HG03354 (cell line): ENCODE data around the gene MLLT1.

Experiments used
- ATAC-seq: cut with Tn5 transposase; IDR thresholded peaks from one replicate; pipeline ENCODE4 v1.9.1; 2021; ENCODE audit warnings: mild to moderate bottlenecking; ENCODE audit not compliant: unreplicated experiment, poor library complexity, severe bottlenecking

MLLT1 gene

DNA sequence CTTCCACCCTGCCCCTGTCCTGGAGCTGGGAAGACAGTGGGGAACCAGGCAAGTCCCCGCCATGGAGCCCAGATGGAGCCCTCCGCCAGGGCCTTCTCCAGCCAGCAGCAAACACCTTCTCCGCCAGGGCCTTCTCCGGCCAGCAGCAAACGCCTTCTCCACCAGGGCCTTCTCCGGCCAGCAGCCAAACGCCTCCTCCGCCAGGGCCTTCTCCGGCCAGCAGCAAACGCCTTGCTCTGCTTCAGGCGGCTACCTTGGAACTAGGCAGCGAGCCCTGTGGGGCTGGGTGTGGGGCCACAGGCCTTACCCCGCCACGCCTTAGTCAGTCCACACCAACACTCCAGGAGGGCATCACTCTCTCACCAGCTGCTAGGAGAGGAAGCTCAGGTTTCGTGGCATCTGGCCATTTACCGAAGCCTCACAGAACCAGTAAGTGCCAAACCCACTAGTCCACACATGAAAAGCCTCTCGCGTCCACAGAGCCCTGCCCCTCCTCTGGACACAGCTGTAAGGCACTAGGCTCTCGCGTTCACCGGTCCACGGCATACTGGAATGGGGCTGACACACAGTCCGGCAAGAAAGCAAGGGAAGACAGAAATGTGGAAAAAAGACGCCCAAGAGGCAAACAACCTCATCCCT, 41.0 kb downstream of the MLLT1 start:
- no peak for ATAC-seq

DNA sequence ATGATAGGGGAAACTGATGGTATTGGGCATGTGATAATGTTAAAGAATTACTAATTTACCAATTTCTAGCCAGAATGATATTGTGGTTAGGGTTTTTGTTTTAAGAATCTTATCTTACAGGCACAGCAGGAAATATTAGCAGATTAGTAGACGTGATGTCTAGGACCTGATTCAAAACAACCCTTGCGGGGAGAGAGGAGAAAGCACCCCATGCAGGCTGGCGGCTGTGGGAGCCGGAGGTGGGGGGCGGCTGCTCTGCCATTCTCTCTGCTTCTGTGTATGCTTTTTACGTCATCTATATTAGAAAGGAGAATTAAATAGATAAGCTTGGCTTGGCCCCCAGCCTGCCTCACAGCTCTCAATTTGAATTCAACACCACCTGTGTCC, 41.5 kb downstream of the MLLT1 start:
- ATAC-seq = no peak

DNA sequence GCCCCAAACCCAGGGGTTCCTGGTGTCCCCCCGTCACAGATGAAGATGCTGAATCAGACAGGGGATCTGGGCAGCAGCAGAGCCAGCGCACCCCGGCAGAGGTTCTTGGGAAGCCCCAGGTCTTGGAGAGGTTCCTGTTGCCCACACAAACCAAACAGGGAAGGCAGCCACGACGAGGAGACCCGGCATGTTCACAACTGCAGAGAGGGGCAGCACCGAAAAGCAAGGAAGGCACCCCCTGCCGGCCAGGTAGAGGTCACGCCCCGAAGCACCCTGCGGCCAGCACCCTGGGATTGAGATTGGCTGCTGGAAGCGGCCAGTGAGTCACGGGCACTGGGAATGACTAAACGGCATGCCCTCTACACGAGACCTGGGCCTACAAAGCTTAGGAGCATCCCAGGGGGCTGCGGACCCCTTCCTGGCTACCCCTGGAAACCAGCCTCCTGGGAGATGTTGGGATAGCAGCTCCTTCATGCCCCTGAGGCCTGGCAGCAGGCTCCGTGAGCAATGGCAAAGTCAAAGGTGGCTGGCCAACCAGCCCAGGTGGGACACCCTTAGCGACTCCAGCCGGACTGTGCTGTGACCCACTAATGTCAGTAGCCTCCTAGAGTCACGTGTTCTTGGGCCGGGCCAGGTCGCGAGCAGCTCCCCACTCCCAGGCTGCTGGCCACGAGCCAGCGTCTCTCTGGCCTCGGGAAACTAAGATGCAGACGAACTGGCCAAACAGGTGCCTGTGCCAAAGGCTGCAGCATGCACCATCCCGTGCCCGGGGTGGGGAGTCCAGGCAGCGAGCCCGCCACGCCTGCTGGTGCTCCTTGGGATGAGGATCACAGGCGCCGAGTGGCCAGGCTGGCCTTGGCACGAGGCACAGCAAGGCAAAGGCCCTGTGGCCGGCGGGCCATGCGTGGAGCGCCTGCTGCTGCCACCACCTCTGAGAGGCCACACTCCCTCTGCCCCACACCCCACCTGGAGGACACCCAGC, 43.2 kb downstream of the MLLT1 start:
- ATAC-seq = no peak

DNA sequence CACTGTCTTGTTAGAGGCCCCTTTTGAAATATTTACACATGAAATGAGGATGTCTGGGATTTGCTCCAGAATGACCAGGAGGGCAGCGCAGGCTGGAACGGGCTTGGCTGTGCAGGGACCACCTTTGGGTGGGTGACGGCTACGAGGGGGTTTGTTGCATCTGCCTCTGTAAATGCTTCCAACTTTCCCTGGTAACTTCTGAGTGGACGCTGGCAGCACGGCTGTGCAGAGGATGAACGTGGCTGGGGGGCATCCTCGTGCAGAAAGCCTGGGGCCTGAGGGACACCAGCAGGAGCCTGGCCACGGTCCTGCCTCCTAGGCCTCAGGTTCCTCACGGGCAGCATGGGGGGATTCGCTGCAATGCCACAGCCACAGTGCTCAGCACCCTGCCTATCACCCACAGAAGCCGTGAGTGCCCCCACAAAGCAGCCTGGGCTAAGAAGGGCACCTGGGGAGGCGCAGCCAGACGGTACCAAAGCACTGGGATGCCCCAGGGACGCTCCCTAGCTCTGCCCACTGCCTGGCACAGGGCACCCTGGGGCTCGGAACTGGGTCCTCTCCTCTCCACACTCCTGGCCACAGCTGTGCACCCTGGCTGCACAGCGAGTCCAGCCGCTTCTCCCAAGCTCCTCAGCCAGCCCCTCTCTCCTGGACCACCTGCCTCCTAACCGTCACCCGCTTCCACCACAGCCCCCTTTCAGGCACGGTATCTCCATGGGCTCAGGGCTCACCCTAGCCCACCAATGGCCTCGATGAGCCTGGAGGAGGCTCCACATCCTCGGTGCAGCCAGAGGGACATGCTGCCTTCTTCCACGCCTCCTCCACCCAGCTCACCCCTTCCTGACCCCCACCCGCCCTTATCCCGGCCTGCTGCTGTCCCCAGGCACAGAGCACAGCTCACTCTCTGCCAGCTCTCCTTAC, 44.5 kb downstream of the MLLT1 start:
- no peak for ATAC-seq

DNA sequence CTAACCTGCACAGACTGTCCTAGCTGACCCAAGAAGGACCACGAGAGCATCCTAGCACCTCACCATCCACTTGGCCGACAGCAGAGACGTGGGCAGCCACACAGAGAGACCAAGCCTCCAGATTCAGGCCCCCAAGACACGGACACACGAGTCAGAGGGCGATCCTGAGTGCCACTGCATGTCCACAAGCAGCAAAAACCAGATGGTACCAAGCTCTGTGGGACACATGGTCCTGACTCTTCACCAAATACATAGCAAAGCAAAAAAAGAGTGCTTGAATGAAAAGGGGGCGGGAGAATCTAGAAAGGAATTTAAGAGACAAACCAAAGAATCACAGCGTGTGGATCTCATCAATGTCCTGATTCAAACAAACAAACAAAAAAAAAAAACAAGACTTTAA, 45.2 kb downstream of the MLLT1 start:
- no peak for ATAC-seq

DNA sequence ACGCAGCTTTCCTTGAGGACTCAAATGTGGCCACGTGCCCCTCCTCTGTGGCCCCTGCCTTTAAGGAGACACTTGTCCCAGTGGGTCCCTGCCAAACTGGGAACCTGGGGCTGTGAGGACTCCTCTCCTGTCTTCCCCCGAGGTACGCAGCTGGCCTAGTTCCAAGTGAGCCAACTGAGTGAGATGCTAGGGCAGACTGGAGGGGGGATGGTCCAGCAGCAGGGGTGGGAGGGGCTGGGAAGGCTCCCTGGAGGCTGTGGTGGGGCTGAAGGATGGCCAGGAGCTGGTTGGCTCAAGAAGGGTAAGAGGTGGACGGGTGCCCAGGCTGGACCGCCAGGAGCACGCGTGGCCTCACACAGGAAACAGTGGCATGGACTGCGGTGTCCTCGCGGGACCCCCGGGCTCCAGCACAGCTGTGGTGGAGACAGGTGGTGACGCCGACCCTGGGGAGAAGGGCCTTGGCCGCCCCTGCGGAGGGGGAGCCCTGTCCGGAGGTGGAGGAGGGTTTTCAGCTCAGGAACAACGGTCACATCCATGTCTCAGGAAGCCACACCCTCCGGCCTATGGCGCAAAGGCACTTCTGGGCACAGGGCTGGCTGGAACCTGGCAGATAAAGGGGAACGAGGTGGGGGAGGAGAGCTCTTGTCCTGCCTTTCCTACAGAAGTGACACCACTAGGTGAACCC, 45.8 kb downstream of the MLLT1 start:
- ATAC-seq = no peak

DNA sequence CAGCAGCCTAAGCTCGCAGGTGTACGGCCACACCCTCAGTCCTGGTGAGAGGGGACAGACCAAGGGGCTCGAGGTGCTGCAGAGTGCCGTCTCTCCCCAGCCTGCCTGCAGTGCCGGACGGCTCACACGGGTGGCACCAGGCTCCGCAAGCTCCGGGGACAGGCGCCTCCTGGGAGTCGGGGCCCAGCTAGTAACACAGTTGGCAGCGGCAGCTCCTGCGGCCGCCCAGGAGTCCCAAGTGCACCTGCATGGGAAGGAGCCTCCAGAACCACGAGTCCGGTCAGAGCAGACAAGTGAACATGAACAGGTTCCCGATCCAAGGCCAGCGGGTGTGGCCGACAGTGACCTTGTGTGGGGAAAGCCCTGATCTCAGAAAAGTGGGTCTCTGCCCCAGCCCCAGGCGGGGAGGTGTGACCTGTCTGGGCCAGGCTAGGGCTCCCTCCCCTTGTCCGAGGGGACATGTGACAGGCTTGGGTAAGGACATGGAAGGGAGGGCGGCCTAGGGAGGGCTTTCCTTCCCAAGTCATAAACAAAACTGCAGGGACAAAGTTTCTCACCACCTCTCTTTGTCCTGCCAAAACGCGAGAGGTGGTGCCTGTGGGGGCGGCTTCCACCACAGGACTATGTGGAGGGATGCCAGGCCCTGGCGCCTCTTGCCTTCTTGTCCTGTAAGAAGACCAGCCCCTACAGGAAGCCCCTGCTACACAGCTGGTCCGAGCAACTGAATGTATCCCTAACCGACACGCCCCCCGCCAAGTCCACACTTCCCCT, 46.5 kb downstream of the MLLT1 start:
- ATAC-seq = no peak

DNA sequence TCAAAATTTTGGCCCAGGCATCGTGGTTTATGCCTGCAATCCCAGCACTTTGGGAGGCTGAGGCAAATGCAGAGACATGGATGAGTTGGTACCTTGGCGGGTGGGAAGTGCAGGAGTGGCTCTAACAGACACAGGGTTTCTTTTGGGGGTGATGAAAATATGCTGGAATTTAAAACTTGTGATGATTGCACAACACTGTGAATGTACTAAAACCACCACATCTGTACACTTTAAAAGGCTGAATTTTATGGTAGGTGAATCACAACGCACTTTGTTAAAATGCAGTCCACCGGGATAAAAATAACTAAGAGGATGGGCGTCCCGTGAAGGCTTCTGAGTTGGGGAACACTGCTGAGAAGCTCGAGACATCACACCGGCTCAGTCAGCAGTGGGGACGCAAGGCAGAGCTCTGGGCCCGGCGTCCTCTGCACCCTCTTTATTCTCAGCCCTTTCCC, 47.1 kb downstream of the MLLT1 start:
- no peak for ATAC-seq

DNA sequence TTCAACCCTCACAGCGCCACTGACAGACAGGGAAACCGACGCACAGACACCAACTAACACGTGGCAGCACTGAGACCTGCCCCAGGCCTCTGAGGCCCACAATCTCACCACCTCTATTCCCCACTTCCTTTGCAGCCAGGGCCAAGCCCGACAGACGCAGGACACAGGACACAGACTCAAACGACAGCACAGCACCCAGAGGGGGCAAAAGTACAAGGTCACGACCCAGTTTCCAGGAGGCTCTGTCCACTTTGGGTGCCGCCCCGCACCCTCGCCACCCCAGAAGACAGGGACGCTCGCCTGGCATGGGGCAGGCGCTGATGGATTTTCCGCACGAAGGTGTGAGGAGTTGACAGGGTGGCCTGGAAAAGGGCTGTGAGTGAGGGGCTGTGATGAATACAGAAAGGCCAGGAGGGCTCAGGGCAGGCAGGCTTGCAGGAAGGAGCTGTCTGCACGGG, 48.8 kb downstream of the MLLT1 start:
- ATAC-seq = no peak

DNA sequence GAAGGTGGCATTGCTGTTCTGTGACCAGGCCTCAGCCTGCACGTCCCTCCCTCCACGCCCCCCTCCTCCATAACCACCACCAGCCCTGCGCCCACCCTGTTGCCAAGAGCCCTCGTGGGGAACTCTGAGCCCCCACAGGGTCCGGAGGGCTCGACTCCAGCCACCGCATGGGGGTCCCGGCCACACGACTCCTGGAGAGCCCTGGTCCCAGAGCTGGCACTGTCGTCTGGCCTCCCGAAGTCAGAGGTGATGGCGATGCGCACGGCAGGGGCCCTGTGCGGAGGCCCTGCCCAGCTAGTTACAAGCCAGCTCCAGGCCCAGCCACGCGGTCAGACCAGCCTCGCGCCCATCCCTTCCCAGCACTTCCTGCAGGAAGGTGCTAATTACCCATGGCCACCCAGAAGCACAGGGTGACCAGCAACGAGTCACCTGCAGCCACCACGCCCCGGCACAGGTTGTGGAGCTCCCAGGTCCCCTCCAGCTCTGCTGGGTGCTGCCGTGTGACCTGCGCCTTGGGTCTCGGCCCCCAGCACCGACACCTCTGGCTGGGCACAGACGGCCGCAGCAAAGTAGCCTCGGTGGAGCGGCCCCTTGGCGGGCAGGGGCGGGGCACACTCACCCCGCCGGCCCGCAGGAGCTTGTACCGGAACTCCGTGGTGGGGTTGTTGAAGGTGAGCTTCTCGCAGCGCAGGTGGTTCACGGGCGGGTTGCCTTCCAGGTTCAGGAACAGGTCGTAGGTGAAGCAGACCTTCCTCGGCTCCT, 49.6 kb downstream of the MLLT1 start:
- no peak for ATAC-seq

DNA sequence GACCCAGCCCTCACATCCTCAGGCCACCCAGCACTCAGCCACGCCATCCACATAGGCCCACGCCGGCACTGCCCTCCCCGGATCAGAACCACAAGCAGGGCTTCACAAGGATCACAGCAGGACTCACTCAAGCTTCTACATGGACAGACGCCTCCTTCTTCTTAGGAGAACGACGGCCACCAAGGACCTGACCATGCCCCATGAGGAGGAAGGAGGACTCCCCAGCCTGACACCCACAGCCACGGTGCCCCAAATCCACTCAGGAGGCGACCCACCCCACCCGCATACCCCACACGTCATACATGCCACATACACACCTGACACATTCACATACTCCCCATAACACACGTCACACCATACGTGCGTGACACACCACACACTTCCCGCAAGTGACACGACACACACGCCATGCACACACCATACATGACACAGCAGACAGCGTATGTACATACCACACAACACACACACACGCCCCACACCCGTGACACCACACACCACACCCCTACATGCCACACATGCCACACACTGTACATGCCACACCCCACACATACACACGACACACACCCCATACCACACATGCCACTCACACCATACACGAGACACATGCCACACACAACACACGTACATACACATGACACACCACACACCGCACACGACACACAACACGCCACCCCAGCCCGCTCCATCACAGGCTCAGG, 50.4 kb downstream of the MLLT1 start:
- ATAC-seq = no peak

DNA sequence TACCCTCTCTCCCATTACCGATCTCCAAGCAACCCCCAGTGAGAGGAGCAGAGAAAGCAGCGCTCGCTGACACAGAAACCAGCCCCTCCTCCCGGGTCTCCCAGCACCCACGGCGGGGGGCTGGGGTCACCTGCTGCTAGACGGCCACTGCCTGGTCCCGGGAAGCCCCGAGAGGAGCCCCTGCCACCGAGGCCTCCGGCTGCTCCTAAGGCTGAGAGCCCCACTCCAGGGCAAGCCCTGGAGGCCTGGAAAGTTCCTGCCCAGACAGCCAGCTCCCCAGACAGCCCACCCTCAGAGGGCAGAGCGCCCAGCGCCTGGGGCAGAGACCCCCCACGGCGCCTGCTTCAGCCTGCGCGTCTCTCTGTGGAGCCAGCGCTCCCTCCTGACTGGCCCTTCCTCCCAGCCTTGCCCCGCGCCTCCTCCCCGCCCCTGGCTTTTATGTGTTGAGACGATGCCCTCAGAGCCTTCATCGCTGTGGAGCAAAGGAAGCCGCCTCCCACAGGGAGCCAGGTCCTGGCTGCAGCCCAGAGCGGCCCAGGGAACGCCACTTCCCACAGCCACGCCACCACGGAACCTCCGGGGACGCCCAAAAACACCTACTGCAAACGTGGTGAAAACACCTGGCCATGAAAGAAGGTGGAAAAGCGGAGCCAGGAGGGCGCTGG, 51.1 kb downstream of the MLLT1 start:
- no peak for ATAC-seq

DNA sequence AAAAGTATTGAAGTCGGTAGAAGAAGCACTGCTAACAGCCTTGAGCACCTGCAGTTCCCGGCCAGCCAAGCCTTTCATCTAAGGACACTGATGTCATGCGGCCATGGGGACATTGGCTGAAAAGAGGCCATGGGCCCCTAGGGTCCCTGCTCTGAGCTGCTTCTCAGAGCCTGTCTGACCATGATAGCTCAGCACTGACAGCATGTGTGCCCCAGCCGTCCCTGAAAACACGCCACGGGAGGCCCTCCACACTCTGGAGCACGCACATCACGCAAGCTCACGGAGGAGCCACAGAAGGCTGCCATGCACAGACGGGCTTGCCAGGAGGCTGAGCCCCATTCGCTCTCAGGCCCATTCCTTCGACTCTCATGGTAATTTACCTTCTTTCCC, 51.8 kb downstream of the MLLT1 start:
- ATAC-seq = no peak

DNA sequence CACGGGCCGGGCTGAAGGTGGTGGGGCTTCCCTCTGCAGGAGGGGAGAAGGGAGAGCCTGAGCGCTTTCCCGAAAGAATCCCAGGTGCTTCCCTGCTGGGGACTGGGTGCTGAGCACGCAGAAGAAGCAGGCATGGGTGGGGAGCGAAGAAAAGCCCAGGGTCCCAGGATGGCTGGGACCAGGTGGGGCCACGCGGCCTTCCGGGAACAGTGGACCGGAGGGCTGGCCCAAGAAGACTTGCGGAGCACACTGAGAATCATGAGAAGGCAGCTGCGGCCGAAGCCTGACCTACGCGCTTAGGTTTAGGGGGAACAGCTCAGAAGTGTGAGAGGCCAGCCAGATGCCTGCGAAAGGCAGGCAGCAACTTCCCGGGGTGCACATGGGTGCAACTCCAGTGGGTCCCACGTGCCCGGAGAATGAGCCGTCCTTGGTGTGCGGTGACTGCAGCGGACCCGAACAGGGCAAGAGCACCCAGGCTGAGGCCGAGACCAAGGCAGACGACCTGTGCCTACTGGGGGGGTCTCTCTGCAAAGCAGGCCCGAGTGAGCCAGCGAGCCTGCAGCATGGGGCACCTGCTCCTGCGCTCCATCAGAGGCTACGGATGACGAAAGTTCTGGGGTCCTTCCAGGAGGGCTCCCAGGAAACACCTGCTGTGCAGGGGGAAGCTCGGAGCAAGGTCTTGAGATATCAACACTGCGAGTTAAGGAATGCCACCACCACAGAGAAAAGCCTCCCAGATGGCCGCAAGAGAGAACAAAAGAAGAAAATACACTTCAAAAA, 52.4 kb downstream of the MLLT1 start:
- ATAC-seq = no peak

DNA sequence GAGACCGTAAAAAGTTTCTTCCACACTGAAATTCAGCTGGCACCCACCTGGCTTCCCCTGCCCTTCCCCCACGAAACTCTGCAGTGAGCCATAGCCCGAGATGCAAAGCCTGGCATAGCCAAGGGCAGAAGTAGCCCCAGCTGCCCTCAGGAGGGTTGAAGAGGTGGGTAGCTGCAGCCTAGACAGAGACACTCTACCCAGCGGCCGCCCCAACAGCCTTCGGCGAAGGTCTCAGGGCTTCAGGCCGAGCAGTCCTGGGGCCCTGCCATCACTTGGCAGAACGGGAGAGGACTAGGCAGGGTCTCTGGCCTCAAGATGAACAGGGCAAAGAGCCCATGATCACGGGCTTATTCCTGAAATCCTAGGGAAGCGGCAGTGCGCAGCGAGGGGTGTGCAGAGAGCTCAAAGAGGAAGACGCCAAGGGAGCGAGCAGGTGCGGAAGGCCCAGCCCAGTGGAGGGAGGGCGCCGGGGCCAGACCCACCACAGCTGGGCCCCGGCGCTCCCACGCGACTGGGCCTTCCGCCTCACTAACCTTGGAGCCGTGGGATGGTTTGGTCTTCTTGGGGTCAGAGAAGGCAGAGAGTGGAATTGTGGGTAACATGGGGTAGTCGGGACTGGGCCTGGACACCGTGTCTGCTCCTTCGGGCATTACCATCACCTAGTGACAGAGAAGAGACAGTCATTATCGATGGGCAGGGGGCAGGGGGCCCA, 53.2 kb downstream of the MLLT1 start:
- no peak for ATAC-seq

DNA sequence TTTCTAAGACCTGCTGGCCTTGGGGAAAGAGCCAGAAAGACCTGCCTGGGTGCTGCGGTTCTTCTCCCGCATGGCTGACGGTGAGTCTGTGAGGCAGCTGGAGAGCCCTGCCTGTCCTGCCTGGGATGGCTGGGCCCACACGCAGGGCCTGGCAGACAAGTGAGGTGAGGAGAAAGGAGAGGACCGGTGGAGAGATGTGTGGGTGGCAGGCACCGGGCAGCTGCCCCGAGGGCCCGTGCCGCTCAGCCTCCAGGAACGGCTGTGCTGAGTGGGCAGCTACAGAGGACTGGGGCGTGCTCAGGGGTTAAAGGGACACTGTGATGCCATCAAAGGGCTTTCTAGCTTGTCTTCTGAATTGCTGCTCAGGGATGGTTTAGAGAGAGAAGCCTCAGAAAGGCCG, 53.8 kb downstream of the MLLT1 start:
- ATAC-seq = no peak
